IMR-90 (cell line): ENCODE data around the gene SYNRG. TPM values are rescaled to one million over a fixed set of nuclear protein-coding genes. Genes with fewer than 3 reads are reported as not detected.

Experiments
- ATAC-seq: fragments of 200-7000 bp; cut with Tn5 transposase; 2 replicates; pipeline ENCODE4 v1.9.1; 2020; ENCODE audit warnings: low read depth, mild to moderate bottlenecking, moderate library complexity
- BruUV-seq: library from RNA; stranded (reverse); fragments of 400-500 nt; replicated peaks from 2 replicates; lab custom pipeline; 2021; lab: Mats Ljungman, UMichigan
- CTCF ChIA-PET: fragments of 300-600 bp; formaldehyde crosslinking; extraction: SDS; loops from one replicate; lab custom pipeline; 2021; ENCODE audit warnings: antibody characterized with exemption; lab: Yijun Ruan, JAX
- POLR2A ChIA-PET: fragments of 300-600 bp; sonication (Branson Sonifier 250); formaldehyde crosslinking; loops from one replicate; lab custom pipeline; 2022; ENCODE audit warnings: antibody characterized with exemption; ENCODE audit not compliant: unreplicated experiment; lab: Charles Lee
- DNase-seq: peaks from one replicate; pipeline ENCODE4 v3.0.0; 2013
- H2AFZ ChIP-seq: replicated peaks from 2 replicates; pipeline ENCODE3; 2013; ENCODE audit warnings: low read length, mild to moderate bottlenecking; ENCODE audit not compliant: poor library complexity
- H2AK5ac ChIP-seq: 2 replicates; pipeline ENCODE4 v1.6.1; 2013; ENCODE audit warnings: low read depth, low read length, inconsistent platforms
- H2AK9ac ChIP-seq: replicated peaks from 2 replicates; pipeline ENCODE3; 2013; ENCODE audit warnings: mild to moderate bottlenecking, low read depth, low read length, moderate library complexity; ENCODE audit not compliant: poor library complexity
- H2BK120ac ChIP-seq: 2 replicates; pipeline ENCODE4 v1.6.1; 2013; ENCODE audit warnings: low read depth, low read length, inconsistent platforms
- H2BK15ac ChIP-seq: 3 replicates; pipeline ENCODE4 v1.6.1; 2013; ENCODE audit warnings: low read depth, low read length, inconsistent platforms
- H2BK20ac ChIP-seq: 2 replicates; pipeline ENCODE4 v1.6.1; 2013; ENCODE audit warnings: low read depth, mild to moderate bottlenecking, inconsistent platforms, low read length, moderate library complexity
- H2BK5ac ChIP-seq: 2 replicates; pipeline ENCODE4 v1.6.1; 2013; ENCODE audit warnings: mild to moderate bottlenecking, low read depth, low read length, inconsistent platforms; ENCODE audit not compliant: poor library complexity, severe bottlenecking
- H3K14ac ChIP-seq: replicated peaks from 2 replicates; pipeline ENCODE4 v1.6.1; 2013; ENCODE audit warnings: low read depth, low read length, inconsistent platforms
- H3K18ac ChIP-seq: 2 replicates; pipeline ENCODE4 v1.6.1; 2013; ENCODE audit warnings: low read depth, low read length, control low read depth
- H3K23ac ChIP-seq: 2 replicates; pipeline ENCODE4 v1.6.1; 2013; ENCODE audit warnings: low read depth, low read length, inconsistent platforms
- H3K27ac ChIP-seq: 2 replicates; pipeline ENCODE4 v1.5.1; 2013; ENCODE audit warnings: mild to moderate bottlenecking, control low read depth, low read length; ENCODE audit not compliant: insufficient read depth
- H3K27me3 ChIP-seq: 2 replicates; pipeline ENCODE4 v1.6.1; 2013; ENCODE audit warnings: low read length; ENCODE audit not compliant: control insufficient read depth, insufficient read depth
- H3K36me3 ChIP-seq: 2 replicates; pipeline ENCODE4 v1.6.1; 2013; ENCODE audit warnings: low read length, mixed read lengths; ENCODE audit not compliant: control insufficient read depth, insufficient read depth
- H3K4ac ChIP-seq: 2 replicates; pipeline ENCODE4 v1.6.1; 2013; ENCODE audit warnings: low read depth, low read length, inconsistent platforms
- H3K4me1 ChIP-seq: 2 replicates; pipeline ENCODE4 v1.6.1; 2013; ENCODE audit warnings: low read length, mixed read lengths; ENCODE audit not compliant: control insufficient read depth, insufficient read depth
- H3K4me2 ChIP-seq: 2 replicates; pipeline ENCODE4 v1.6.1; 2013; ENCODE audit warnings: low read depth, mild to moderate bottlenecking, control low read depth, low read length, moderate library complexity
- H3K4me3 ChIP-seq: 2 replicates; pipeline ENCODE4 v1.5.1; 2013; ENCODE audit warnings: low read depth, mild to moderate bottlenecking, control low read depth, low read length, moderate library complexity; ENCODE audit not compliant: insufficient read depth
- H3K56ac ChIP-seq: 2 replicates; pipeline ENCODE4 v1.6.1; 2013; ENCODE audit warnings: low read length, inconsistent platforms; ENCODE audit not compliant: insufficient read depth; ENCODE audit errors: extremely low read depth
- H3K79me1 ChIP-seq, 2 experiments: 2 replicates each; pipeline ENCODE4 v1.6.1; 2013; ENCODE audit warnings: low read length in 2 of 2, inconsistent platforms in 1 of 2, low read depth in 1 of 2
- H3K9ac ChIP-seq: 2 replicates; pipeline ENCODE4 v1.6.1; 2013; ENCODE audit warnings: low read depth, low read length, control low read depth
- H3K9me1 ChIP-seq: 2 replicates; pipeline ENCODE4 v1.6.1; 2013; ENCODE audit warnings: low read length, inconsistent platforms; ENCODE audit not compliant: insufficient read depth
- H3K9me3 ChIP-seq: 2 replicates; pipeline ENCODE4 v1.6.1; 2013; ENCODE audit warnings: low read length; ENCODE audit not compliant: control insufficient read depth, insufficient read depth
- H4K20me1 ChIP-seq: 2 replicates; pipeline ENCODE4 v1.6.1; 2013; ENCODE audit warnings: low read length, inconsistent platforms; ENCODE audit not compliant: insufficient read depth
- H4K5ac ChIP-seq: 2 replicates; pipeline ENCODE4 v1.6.1; 2013; ENCODE audit warnings: mild to moderate bottlenecking, low read depth, low read length, control low read depth
- H4K8ac ChIP-seq, 2 experiments: 2 replicates each; pipeline ENCODE4 v1.6.1; 2013; ENCODE audit warnings: low read depth in 2 of 2, low read length in 2 of 2, control low read depth in 1 of 2, inconsistent platforms in 1 of 2
- H4K91ac ChIP-seq: 2 replicates; pipeline ENCODE4 v1.6.1; 2013; ENCODE audit warnings: low read depth, low read length, inconsistent platforms; ENCODE audit not compliant: insufficient read depth
- MAFK ChIP-seq: IDR thresholded peaks from 2 replicates; pipeline ENCODE4 v1.6.1; 2012; ENCODE audit warnings: low read depth, low read length, improper control_type of control experiment
- POLR2A ChIP-seq: IDR thresholded peaks from 2 replicates; pipeline ENCODE4 v1.6.1; 2012; ENCODE audit warnings: mild to moderate bottlenecking, low read depth, low read length
- RAD21 ChIP-seq: IDR thresholded peaks from 2 replicates; pipeline ENCODE4 v1.6.1; 2012; ENCODE audit warnings: low read length, improper control_type of control experiment
- RCOR1 ChIP-seq: IDR thresholded peaks from 2 replicates; pipeline ENCODE4 v1.6.1; 2012; ENCODE audit warnings: mild to moderate bottlenecking, low read length, improper control_type of control experiment; ENCODE audit not compliant: insufficient replicate concordance
- USF2 ChIP-seq: fragments of 150-350 bp; IDR thresholded peaks from 2 replicates; pipeline ENCODE4 v1.6.1; 2017; ENCODE audit warnings: mild to moderate bottlenecking, antibody characterized with exemption, low read length, low read depth
- WGBS, 2 experiments: methylation state at CpG; one replicate each; pipeline versions ENCODE4 v1.1.5 to v1.1.7; 2013; ENCODE audit warnings: missing lambda C conversion rate in 2 of 2; ENCODE audit not compliant: insufficient read length in 1 of 2; ENCODE audit errors: extremely low coverage in 2 of 2; 5-methylcytosine and 5-hydroxymethylcytosine counted together
- dilution Hi-C: fragments of 300-500 bp; cut with HindIII; formaldehyde crosslinking; loops from one replicate; pipeline ENCODE4 v1.14.3; 2018; ENCODE audit warnings: low sequenced_read_pairs; ENCODE audit not compliant: unreplicated experiment
- in situ Hi-C: fragments of 300-500 bp; cut with MboI; formaldehyde crosslinking; loops from 3 replicates; pipeline ENCODE4 v1.14.3; 2019; ENCODE audit warnings: low sequenced_read_pairs, inconsistent platforms, mixed read lengths
- intact Hi-C: fragments of 100-400 bp; cut with micrococcal nuclease; formaldehyde crosslinking; loops from 2 replicates; pipeline ENCODE4 v1.10.0; 2022
- polyA plus RNA-seq, 3 experiments: library from polyadenylated mRNA; depleted of rRNA; stranded (reverse); fragments of >200 nt; gene quantifications; 2 replicates each; pipeline ENCODE4 v1.2.3, GENCODE V29; 2012; ENCODE audit warnings: low replicate concordance in 1 of 3
- total RNA-seq: library from RNA; depleted of rRNA; stranded (reverse); fragments of >200 nt; gene quantifications from 2 replicates; pipeline ENCODE4 v1.2.3, GENCODE V29; 2012

Gene SYNRG
- total and polyA plus RNA-seq, 2 of the 4 experiments (the other 2 are of a cell fraction) = 11.7 to 15.2 TPM

- CTCF ChIA-PET = interaction anchor here (0.8 to 1.3 kb wide), 4 partner anchors 11 to 208 kb away, joined by 3 to 5 read pairs (median 4); no protein-coding TSS in a partner anchor
- Histone ChIP-seq H3K9ac (peak overlapping the region; percentile 90), H3K27me3 (no peaks in the 10 kb centered on the region), H3K9me3 (peaks cover 2% of the 10 kb centered on the region; the same call in 1 of the 2 replicates), H4K91ac (peak overlapping the region; percentile 37; the same call in 1 of the 2 replicates), H2AK9ac (peak overlapping the region; percentile 90), H2BK5ac (peak overlapping the region; percentile 74), H2BK120ac (peak overlapping the region; percentile 1; the same call in 1 of the 2 replicates), H3K18ac (peak overlapping the region; percentile 83), H2BK15ac (no peak overlapping the region), H3K9me1 (peaks cover 6% of the 10 kb centered on the region), H3K27ac (peak overlapping the region; percentile 90), H2AFZ (peak overlapping the region; percentile 85), H3K14ac (peak overlapping the region; percentile 40), H3K4me1 (peaks cover 6% of the 10 kb centered on the region), H3K36me3 (peaks cover 6% of the 10 kb centered on the region), H4K5ac (peak overlapping the region; percentile 72), H3K56ac (peak overlapping the region; percentile 64), H4K8ac (peak overlapping the region in 1 of 2 experiments; percentile 57; a peak in 1 of 4 replicates), H4K20me1 (peaks cover 16% of the 10 kb centered on the region; the same call in 1 of the 2 replicates), H3K4ac (peak overlapping the region; percentile 75), H3K79me1 (peaks cover 12 to 39% of the 10 kb centered on the region in 2 experiments), H3K4me2 (peak overlapping the region; percentile 98), H2AK5ac (no peak overlapping the region), H3K4me3 (peak overlapping the region; percentile 89), H3K23ac (peak overlapping the region; percentile 57), H2BK20ac (no peak overlapping the region)
- POLR2A ChIA-PET = no interaction called here
- ATAC-seq (peak; percentile 47), DNase-seq (peak; percentile 48)
- intact Hi-C loops = loop anchor here (10.0 kb wide), 1 partner anchor 234 kb away; the partner anchor contains the start of gene C17orf78
- WGBS, 2 experiments = 14% methylated on average over 1 of the region's 26 CpGs; no CpG with 5 or more reads in 1 of the 2 experiments
- no TSS peak for BruUV-seq
- TF ChIP-seq USF2 (no peak), RCOR1 (no peak), MAFK (no peak), POLR2A (no peak; the same call in 1 of the 2 replicates), RAD21 (no peak)
- dilution Hi-C loops = no loop called here
- in situ Hi-C loops = no loop called here
These were observed 658 bp downstream of the SYNRG start for GRCh38 chr17:37608351-37609169.
